ENCODE results near the gene SEMA4D.
A peak's percentile ranks its signal among the peaks of the same experiment; 100 is the strongest.

SEMA4D gene

GRCh38 chr9:89431930-89432725 lies 65.8 kb downstream of the SEMA4D start:
- FAIRE-seq (no peak), DNase-seq (ENCODE audit: insufficient read length, low spot score) (no peak)
- no peak for TF ChIP-seq POLR2A (IDR thresholded peaks at IDR 0.05; ENCODE audit: low read depth, low read length)

GRCh38 chr9:89430995-89431394 lies 66.9 kb downstream of the SEMA4D start:
- no peak for TF ChIP-seq POLR2A (IDR thresholded peaks at IDR 0.05; ENCODE audit: low read depth, low read length)
- DNase-seq (ENCODE audit: insufficient read length, low spot score) (peak; percentile 72), FAIRE-seq (no peak)

- no peak for TF ChIP-seq POLR2A (IDR thresholded peaks at IDR 0.05; ENCODE audit: low read depth, low read length)
- FAIRE-seq = no peak
- no peak for DNase-seq (ENCODE audit: insufficient read length, low spot score)
Observed at GRCh38 chr9:89428901-89429890, 68.7 kb downstream of the SEMA4D start.

DNA sequence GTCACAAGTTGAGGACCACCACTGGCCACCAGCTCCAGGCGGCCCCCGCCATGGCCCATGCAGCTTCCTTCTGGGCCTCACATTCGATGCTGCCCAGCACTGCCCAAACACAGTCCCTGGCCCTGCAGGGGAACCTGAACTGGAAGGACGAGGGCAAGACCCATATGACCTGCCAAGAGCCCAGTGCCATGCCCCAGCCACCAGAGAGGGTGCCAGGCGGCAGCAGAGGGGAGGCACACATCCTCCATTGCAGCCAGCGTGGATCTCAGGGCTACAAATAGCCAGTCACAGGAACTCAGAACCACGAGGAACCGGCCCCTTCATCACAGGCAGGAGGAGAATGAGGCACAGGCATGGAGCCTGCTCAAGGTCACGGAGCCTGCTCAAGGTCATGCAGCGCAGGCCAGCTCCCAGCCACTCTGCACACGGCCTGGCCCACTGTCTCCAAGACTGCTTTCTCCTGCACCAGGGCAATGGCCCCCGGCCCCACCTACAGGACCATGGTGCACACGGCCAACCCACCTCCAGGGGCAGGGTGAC lies 69.6 kb downstream of the SEMA4D start:
- DNase-seq (ENCODE audit: insufficient read length, low spot score) = no peak
- TF ChIP-seq POLR2A (IDR thresholded peaks at IDR 0.05; ENCODE audit: low read depth, low read length) = no peak
- FAIRE-seq = no peak

DNA sequence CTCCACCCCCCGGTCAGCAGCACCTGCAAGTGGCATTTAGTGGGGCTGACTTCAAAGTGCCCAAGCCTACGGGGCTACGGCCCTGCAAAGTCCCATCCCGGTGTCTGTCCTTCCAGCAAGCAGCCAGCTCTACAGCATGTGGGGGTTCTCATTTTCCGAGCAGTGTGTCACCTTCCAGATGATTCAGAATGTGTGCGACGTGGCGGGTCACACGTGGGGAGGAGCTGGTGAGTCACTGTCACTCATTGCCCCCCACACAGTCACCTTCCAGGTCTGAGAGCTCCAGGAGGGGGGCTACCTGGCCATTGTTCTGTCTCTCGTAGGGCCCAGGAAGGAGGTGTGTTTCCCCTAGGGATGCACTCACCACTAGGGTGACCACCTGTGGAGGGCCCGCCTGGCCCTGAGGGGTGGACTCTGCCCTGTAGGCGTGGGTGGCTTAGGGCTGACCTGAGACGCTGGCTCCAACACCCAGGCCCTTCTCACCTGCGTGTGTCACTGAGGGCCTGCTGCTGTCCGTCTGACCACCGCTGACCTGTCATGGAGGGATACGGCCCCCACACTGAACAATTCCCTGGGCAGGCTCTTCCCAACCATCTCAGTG lies 70.2 kb downstream of the SEMA4D start:
- peak; percentile 81 for DNase-seq (ENCODE audit: insufficient read length, low spot score)
- no peak for FAIRE-seq
- TF ChIP-seq POLR2A (IDR thresholded peaks at IDR 0.05; ENCODE audit: low read depth, low read length) = no peak

- no peak for FAIRE-seq
- no peak for TF ChIP-seq POLR2A (IDR thresholded peaks at IDR 0.05; ENCODE audit: low read depth, low read length)
- no peak for DNase-seq (ENCODE audit: insufficient read length, low spot score)
Observed at GRCh38 chr9:89426384-89426961, 71.4 kb downstream of the SEMA4D start.

DNA sequence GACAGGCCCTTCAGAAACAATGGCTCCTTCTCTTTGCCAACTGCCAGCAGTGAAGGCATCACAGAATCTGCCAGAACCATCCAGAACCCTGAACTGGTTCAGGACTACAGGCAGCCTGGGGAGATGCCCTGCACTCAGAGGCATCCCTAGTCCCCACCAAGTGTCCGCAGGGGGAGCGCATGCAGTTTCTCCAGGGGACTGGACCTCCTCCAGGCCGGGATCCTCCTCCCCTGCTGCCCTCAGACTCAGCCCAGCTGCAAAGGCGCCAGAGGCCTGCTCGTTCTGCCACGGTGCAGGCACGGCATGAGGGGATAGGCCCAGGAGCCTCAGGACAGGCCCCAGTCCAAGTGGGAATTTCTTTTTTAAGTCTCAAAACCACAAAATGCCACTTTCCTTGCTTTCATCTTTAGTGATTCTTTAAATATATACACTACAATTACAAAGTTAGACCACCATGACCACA lies 72.0 kb downstream of the SEMA4D start:
- DNase-seq (ENCODE audit: insufficient read length, low spot score) (no peak), FAIRE-seq (no peak)
- no peak for TF ChIP-seq POLR2A (IDR thresholded peaks at IDR 0.05; ENCODE audit: low read depth, low read length)

- FAIRE-seq = no peak
- no peak for DNase-seq (ENCODE audit: insufficient read length, low spot score)
- TF ChIP-seq POLR2A (IDR thresholded peaks at IDR 0.05; ENCODE audit: low read depth, low read length) = no peak
Observed at GRCh38 chr9:89425024-89425805, 72.7 kb downstream of the SEMA4D start.

GRCh38 chr9:89422151-89422975 lies 75.5 kb downstream of the SEMA4D start:
- FAIRE-seq (no peak), DNase-seq (ENCODE audit: insufficient read length, low spot score) (peak; percentile 86)
- TF ChIP-seq POLR2A (IDR thresholded peaks at IDR 0.05; ENCODE audit: low read depth, low read length) = no peak

DNA sequence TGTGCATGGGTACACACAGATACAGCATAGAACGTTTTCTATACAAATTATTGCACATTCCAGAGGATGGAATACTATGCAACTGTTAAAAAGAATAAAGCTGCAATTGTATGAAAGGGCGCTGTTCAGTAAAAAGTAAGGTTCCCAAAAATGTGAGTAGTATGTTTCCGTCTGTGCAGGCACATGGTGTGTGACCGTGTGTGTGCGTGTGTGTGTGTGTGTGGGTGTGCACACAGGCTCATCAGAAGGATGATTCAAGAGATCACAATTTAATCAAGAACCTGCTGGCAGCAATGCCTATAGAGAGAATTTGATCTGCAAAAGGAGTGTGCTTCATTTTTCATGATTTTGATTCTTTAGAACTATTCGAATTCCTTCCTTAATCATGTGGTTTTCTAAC lies 76.3 kb downstream of the SEMA4D start:
- DNase-seq (ENCODE audit: insufficient read length, low spot score) (no peak), FAIRE-seq (no peak)
- no peak for TF ChIP-seq POLR2A (IDR thresholded peaks at IDR 0.05; ENCODE audit: low read depth, low read length)

- no peak for DNase-seq (ENCODE audit: insufficient read length, low spot score)
- FAIRE-seq = no peak
- TF ChIP-seq POLR2A (IDR thresholded peaks at IDR 0.05; ENCODE audit: low read depth, low read length) = no peak
Observed at GRCh38 chr9:89420397-89421178, 77.3 kb downstream of the SEMA4D start.
